Mesendoderm (in vitro differentiated cells): ENCODE data around the gene DPP3.

Experiments used
- DNase-seq: peaks from one replicate; pipeline ENCODE4 v3.0.0; 2013
- H2AK5ac ChIP-seq: 2 replicates; pipeline ENCODE4 v1.6.1; 2013; ENCODE audit warnings: low read length, inconsistent platforms
- H2BK120ac ChIP-seq: 2 replicates; pipeline ENCODE4 v1.6.1; 2013; ENCODE audit warnings: low read depth, mild to moderate bottlenecking, low read length, moderate library complexity, mixed read lengths
- H2BK15ac ChIP-seq: replicated peaks from 2 replicates; pipeline ENCODE4 v1.6.1; 2013; ENCODE audit warnings: low read depth, mild to moderate bottlenecking, moderate library complexity
- H2BK5ac ChIP-seq: 2 replicates; pipeline ENCODE4 v1.6.1; 2013; ENCODE audit warnings: low read length, inconsistent platforms
- H3K18ac ChIP-seq: 2 replicates; pipeline ENCODE4 v1.6.1; 2013; ENCODE audit warnings: mild to moderate bottlenecking, low read length, mixed read lengths
- H3K23ac ChIP-seq: one replicate; pipeline ENCODE4 v1.6.1; 2013; ENCODE audit warnings: low read length
- H3K27ac ChIP-seq: 2 replicates; pipeline ENCODE4 v1.5.1; 2013; ENCODE audit warnings: low read depth, mild to moderate bottlenecking, inconsistent platforms, low read length, moderate library complexity
- H3K27me3 ChIP-seq: 2 replicates; pipeline ENCODE4 v1.6.1; 2013; ENCODE audit warnings: low read length, control low read depth, mild to moderate bottlenecking, inconsistent platforms; ENCODE audit not compliant: insufficient read depth, poor library complexity
- H3K36me3 ChIP-seq: 2 replicates; pipeline ENCODE4 v1.6.1; 2013; ENCODE audit warnings: low read length, inconsistent platforms; ENCODE audit not compliant: control insufficient read depth, insufficient read depth
- H3K4ac ChIP-seq: one replicate; pipeline ENCODE4 v1.6.1; 2013; ENCODE audit warnings: low read depth, mild to moderate bottlenecking, low read length, moderate library complexity
- H3K4me1 ChIP-seq: 2 replicates; pipeline ENCODE4 v1.6.1; 2013; ENCODE audit warnings: low read depth, low read length, inconsistent platforms; ENCODE audit not compliant: control insufficient read depth
- H3K4me2 ChIP-seq: 2 replicates; pipeline ENCODE4 v1.6.1; 2013; ENCODE audit warnings: low read length
- H3K4me3 ChIP-seq: 2 replicates; pipeline ENCODE4 v1.5.1; 2013; ENCODE audit warnings: mild to moderate bottlenecking, low read length
- H3K56ac ChIP-seq: one replicate; pipeline ENCODE4 v1.6.1; 2013; ENCODE audit warnings: low read length
- H3K79me1 ChIP-seq: 2 replicates; pipeline ENCODE4 v1.6.1; 2013; ENCODE audit warnings: low read length, inconsistent platforms
- H3K79me2 ChIP-seq: 2 replicates; pipeline ENCODE4 v1.6.1; 2013; ENCODE audit warnings: mild to moderate bottlenecking, low read length; ENCODE audit not compliant: control insufficient read depth, insufficient read depth
- H3K9ac ChIP-seq: 2 replicates; pipeline ENCODE4 v1.6.1; 2013; ENCODE audit warnings: low read length, inconsistent platforms
- H4K5ac ChIP-seq: one replicate; pipeline ENCODE4 v1.6.1; 2013; ENCODE audit warnings: low read length
- H4K8ac ChIP-seq: one replicate; pipeline ENCODE4 v1.6.1; 2013; ENCODE audit warnings: low read depth, mild to moderate bottlenecking, control low read depth, low read length, moderate library complexity
- WGBS: extraction: QIAGEN DNeasy Blood & Tissue Kit; methylation state at CpG from one replicate; pipeline ENCODE4 v1.1.7; 2013; ENCODE audit warnings: low lambda C conversion rate, missing lambda C conversion rate; ENCODE audit not compliant: insufficient coverage; ENCODE audit errors: extremely low coverage; 5-methylcytosine and 5-hydroxymethylcytosine counted together

Gene DPP3

GRCh38 chr11:66448523-66448922 lies 31.7 kb upstream of the DPP3 start:
- no peaks in the 10 kb centered on the region for H3K79me2 ChIP-seq
- H2BK5ac ChIP-seq, result no peak overlapping the region
- H3K79me1 ChIP-seq, result no peaks in the 10 kb centered on the region
- H3K27me3 ChIP-seq, result no peaks in the 10 kb centered on the region
- DNase-seq, result no peak
- no peak overlapping the region for H3K4ac ChIP-seq
- H3K18ac ChIP-seq, result no peak overlapping the region
- no peak overlapping the region for H3K4me3 ChIP-seq
- H3K23ac ChIP-seq, result no peak overlapping the region
- WGBS, result no CpG with 5 or more reads among the region's 4 CpGs
- no peak overlapping the region for H2BK15ac ChIP-seq
- no peak overlapping the region for H4K5ac ChIP-seq
- no peak overlapping the region for H3K27ac ChIP-seq
- H3K4me1 ChIP-seq, result no peaks in the 10 kb centered on the region
- no peak overlapping the region for H3K4me2 ChIP-seq
- no peaks in the 10 kb centered on the region for H3K36me3 ChIP-seq
- no peak overlapping the region for H4K8ac ChIP-seq
- no peak overlapping the region for H3K9ac ChIP-seq
- no peak overlapping the region for H2AK5ac ChIP-seq
- H2BK120ac ChIP-seq, result no peak overlapping the region
- no peak overlapping the region for H3K56ac ChIP-seq

- Histone ChIP-seq H3K4me3 (no peak overlapping the region), H3K27ac (no peak overlapping the region), H2BK5ac (no peak overlapping the region), H2BK15ac (no peak overlapping the region), H3K18ac (no peak overlapping the region), H4K5ac (no peak overlapping the region), H3K56ac (no peak overlapping the region), H3K4ac (no peak overlapping the region), H3K9ac (no peak overlapping the region), H3K36me3 (no peaks in the 10 kb centered on the region), H3K79me2 (no peaks in the 10 kb centered on the region), H4K8ac (no peak overlapping the region), H2AK5ac (no peak overlapping the region), H2BK120ac (no peak overlapping the region), H3K27me3 (no peaks in the 10 kb centered on the region), H3K4me1 (no peaks in the 10 kb centered on the region), H3K23ac (no peak overlapping the region), H3K79me1 (no peaks in the 10 kb centered on the region), H3K4me2 (no peak overlapping the region)
- no peak for DNase-seq
- WGBS, result no CpG with 5 or more reads among the region's 4 CpGs
Measured at GRCh38 chr11:66450560-66450959, 29.7 kb upstream of the DPP3 start.

GRCh38 chr11:66451663-66452062 lies 28.6 kb upstream of the DPP3 start:
- no peak overlapping the region for H2BK5ac ChIP-seq
- H4K5ac ChIP-seq, result no peak overlapping the region
- H3K4me2 ChIP-seq, result no peak overlapping the region
- H3K9ac ChIP-seq, result no peak overlapping the region
- no peak overlapping the region for H3K27ac ChIP-seq
- no peaks in the 10 kb centered on the region for H3K27me3 ChIP-seq
- no peaks in the 10 kb centered on the region for H3K79me2 ChIP-seq
- H4K8ac ChIP-seq, result no peak overlapping the region
- H2BK15ac ChIP-seq, result no peak overlapping the region
- H3K56ac ChIP-seq, result no peak overlapping the region
- no peaks in the 10 kb centered on the region for H3K79me1 ChIP-seq
- no peak overlapping the region for H3K4me3 ChIP-seq
- WGBS, result no CpG with 5 or more reads among the region's 4 CpGs
- DNase-seq, result no peak
- no peak overlapping the region for H2AK5ac ChIP-seq
- H3K4ac ChIP-seq, result no peak overlapping the region
- no peak overlapping the region for H3K18ac ChIP-seq
- no peaks in the 10 kb centered on the region for H3K4me1 ChIP-seq
- no peak overlapping the region for H2BK120ac ChIP-seq
- no peaks in the 10 kb centered on the region for H3K36me3 ChIP-seq
- no peak overlapping the region for H3K23ac ChIP-seq

DNA sequence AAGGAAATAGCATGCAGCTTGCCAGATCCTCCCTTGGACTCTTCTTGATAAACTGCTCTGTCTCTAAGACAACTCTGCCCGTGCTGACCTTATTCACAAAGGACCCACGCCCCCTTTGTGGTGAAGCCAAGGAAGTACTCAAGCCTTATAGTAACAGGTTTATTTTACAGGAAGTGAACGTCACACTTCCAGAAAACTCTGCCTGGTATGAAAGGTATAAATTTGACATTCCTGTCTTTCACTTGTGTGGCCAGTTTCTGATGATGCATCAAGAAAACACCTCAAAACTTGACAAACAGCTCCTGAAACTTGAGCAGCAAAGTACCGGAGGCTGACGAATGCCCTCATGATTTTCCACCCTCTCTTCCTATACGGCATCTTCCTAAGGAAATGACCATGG lies 26.0 kb upstream of the DPP3 start:
- no peak overlapping the region for H3K23ac ChIP-seq
- no peak overlapping the region for H2BK120ac ChIP-seq
- H3K18ac ChIP-seq, result no peak overlapping the region
- no peak overlapping the region for H3K9ac ChIP-seq
- H2BK15ac ChIP-seq, result no peak overlapping the region
- H4K5ac ChIP-seq, result no peak overlapping the region
- no peaks in the 10 kb centered on the region for H3K27me3 ChIP-seq
- WGBS, result no CpG with 5 or more reads among the region's 6 CpGs
- no peak overlapping the region for H2BK5ac ChIP-seq
- H3K79me2 ChIP-seq, result no peaks in the 10 kb centered on the region
- no peak overlapping the region for H3K4ac ChIP-seq
- no peak overlapping the region for H2AK5ac ChIP-seq
- H4K8ac ChIP-seq, result no peak overlapping the region
- H3K4me2 ChIP-seq, result no peak overlapping the region
- H3K4me3 ChIP-seq, result no peak overlapping the region
- DNase-seq, result no peak
- no peaks in the 10 kb centered on the region for H3K36me3 ChIP-seq
- H3K27ac ChIP-seq, result no peak overlapping the region
- no peak overlapping the region for H3K56ac ChIP-seq
- H3K4me1 ChIP-seq, result no peaks in the 10 kb centered on the region
- no peaks in the 10 kb centered on the region for H3K79me1 ChIP-seq

GRCh38 chr11:66454828-66455227 lies 25.4 kb upstream of the DPP3 start:
- H3K27ac ChIP-seq, result no peak overlapping the region
- no peak overlapping the region for H4K5ac ChIP-seq
- no peak overlapping the region for H3K4ac ChIP-seq
- no peak overlapping the region for H2BK120ac ChIP-seq
- no peak overlapping the region for H2BK15ac ChIP-seq
- H3K4me2 ChIP-seq, result no peak overlapping the region
- H3K79me1 ChIP-seq, result no peaks in the 10 kb centered on the region
- no peaks in the 10 kb centered on the region for H3K79me2 ChIP-seq
- no peaks in the 10 kb centered on the region for H3K36me3 ChIP-seq
- no peak overlapping the region for H3K9ac ChIP-seq
- no peak overlapping the region for H2AK5ac ChIP-seq
- no peak for DNase-seq
- no peak overlapping the region for H3K56ac ChIP-seq
- no peak overlapping the region for H3K18ac ChIP-seq
- no peaks in the 10 kb centered on the region for H3K27me3 ChIP-seq
- H3K4me3 ChIP-seq, result no peak overlapping the region
- H3K4me1 ChIP-seq, result no peaks in the 10 kb centered on the region
- no CpG with 5 or more reads among the region's 3 CpGs for WGBS
- no peak overlapping the region for H4K8ac ChIP-seq
- H3K23ac ChIP-seq, result no peak overlapping the region
- no peak overlapping the region for H2BK5ac ChIP-seq

- Histone ChIP-seq H3K36me3 (no peaks in the 10 kb centered on the region), H3K4me3 (no peak overlapping the region), H3K18ac (no peak overlapping the region), H3K27me3 (no peaks in the 10 kb centered on the region), H3K23ac (no peak overlapping the region), H2BK5ac (no peak overlapping the region), H3K79me2 (no peaks in the 10 kb centered on the region), H2BK15ac (no peak overlapping the region), H2AK5ac (no peak overlapping the region), H4K5ac (no peak overlapping the region), H4K8ac (no peak overlapping the region), H3K56ac (no peak overlapping the region), H3K4me1 (no peaks in the 10 kb centered on the region), H3K27ac (no peak overlapping the region), H2BK120ac (no peak overlapping the region), H3K9ac (no peak overlapping the region), H3K79me1 (no peaks in the 10 kb centered on the region), H3K4me2 (no peak overlapping the region), H3K4ac (no peak overlapping the region)
- DNase-seq, result no peak
- no CpG with 5 or more reads among the region's 6 CpGs for WGBS
Measured at GRCh38 chr11:66457826-66458225, 22.4 kb upstream of the DPP3 start.
